PFSK-1 (cell line): Measurements from ENCODE around the gene PCDHGA1.

Experiments
- FOXP2 ChIP-seq: optimal IDR thresholded peaks from 2 replicates; pipeline ENCODE3; 2011; ENCODE audit warnings: borderline replicate concordance, control low read depth, inconsistent platforms; ENCODE audit not compliant: insufficient read depth; ENCODE audit errors: extremely low read length, extremely low read depth
- POLR2AphosphoS5 ChIP-seq: IDR thresholded peaks from 2 replicates; pipeline ENCODE4 v1.6.1; 2012; ENCODE audit warnings: low read depth, mild to moderate bottlenecking, control low read depth, low read length, moderate library complexity
- REST ChIP-seq, 2 experiments: IDR thresholded peaks; 2 replicates each; pipeline versions ENCODE4 v1.6.1 to v1.8.0; 2011 to 2012; ENCODE audit warnings: low read depth in 2 of 2, low read length in 2 of 2, control low read depth in 1 of 2, inconsistent platforms in 1 of 2, mild to moderate bottlenecking in 1 of 2, moderate library complexity in 1 of 2; ENCODE audit not compliant: insufficient read depth in 1 of 2
- SIN3A ChIP-seq: IDR thresholded peaks from 2 replicates; pipeline ENCODE4 v1.6.1; 2012; ENCODE audit warnings: mild to moderate bottlenecking, low read length, moderate library complexity, borderline replicate concordance; ENCODE audit not compliant: insufficient read depth
- TAF1 ChIP-seq: IDR thresholded peaks from 2 replicates; pipeline ENCODE4 v1.6.1; 2012; ENCODE audit warnings: low read length, control low read depth, borderline replicate concordance; ENCODE audit not compliant: insufficient read depth

The PCDHGA1 gene

GRCh38 chr5:141557681-141558136, 227.4 kb downstream of the PCDHGA1 start:
- TF ChIP-seq POLR2AphosphoS5: no peak
- no peak for TF ChIP-seq REST (IDR thresholded peaks at IDR 0.05; ENCODE audit: insufficient read depth in 1 of 2, low read depth in 2 of 2, low read length in 2 of 2)
- no peak for TF ChIP-seq SIN3A
- peak; percentile 25; the same call in 1 of the 2 replicates for TF ChIP-seq TAF1
- peak; percentile 75 for TF ChIP-seq FOXP2

- no peak for TF ChIP-seq TAF1
- TF ChIP-seq REST (IDR thresholded peaks at IDR 0.05; ENCODE audit: insufficient read depth in 1 of 2, low read depth in 2 of 2, low read length in 2 of 2): no peak
- no peak for TF ChIP-seq SIN3A
- TF ChIP-seq POLR2AphosphoS5: no peak
- TF ChIP-seq FOXP2: no peak
Measured at GRCh38 chr5:141558150-141558549, 227.8 kb downstream of the PCDHGA1 start.

GRCh38 chr5:141559461-141559860, 229.1 kb downstream of the PCDHGA1 start:
- TF ChIP-seq TAF1 (no peak), SIN3A (no peak), POLR2AphosphoS5 (no peak), REST (IDR thresholded peaks at IDR 0.05; ENCODE audit: insufficient read depth in 1 of 2, low read depth in 2 of 2, low read length in 2 of 2) (no peak), FOXP2 (no peak)

GRCh38 chr5:141560151-141560550, 229.8 kb downstream of the PCDHGA1 start:
- TF ChIP-seq POLR2AphosphoS5: no peak
- no peak for TF ChIP-seq SIN3A
- TF ChIP-seq FOXP2: no peak
- TF ChIP-seq REST (IDR thresholded peaks at IDR 0.05; ENCODE audit: insufficient read depth in 1 of 2, low read depth in 2 of 2, low read length in 2 of 2): no peak
